DMS153 (cell line): Measurements from ENCODE around the gene TXN.
"Not testable (repeated sequence)": the region's sequence is repeated elsewhere in the genome, so short reads cannot be mapped to it uniquely, and the experiment has no call there.

Experiments
- DNase-seq: peaks from one replicate; lab custom pipeline; 2025; lab: John Stamatoyannopoulos, UW

Gene TXN

DNA sequence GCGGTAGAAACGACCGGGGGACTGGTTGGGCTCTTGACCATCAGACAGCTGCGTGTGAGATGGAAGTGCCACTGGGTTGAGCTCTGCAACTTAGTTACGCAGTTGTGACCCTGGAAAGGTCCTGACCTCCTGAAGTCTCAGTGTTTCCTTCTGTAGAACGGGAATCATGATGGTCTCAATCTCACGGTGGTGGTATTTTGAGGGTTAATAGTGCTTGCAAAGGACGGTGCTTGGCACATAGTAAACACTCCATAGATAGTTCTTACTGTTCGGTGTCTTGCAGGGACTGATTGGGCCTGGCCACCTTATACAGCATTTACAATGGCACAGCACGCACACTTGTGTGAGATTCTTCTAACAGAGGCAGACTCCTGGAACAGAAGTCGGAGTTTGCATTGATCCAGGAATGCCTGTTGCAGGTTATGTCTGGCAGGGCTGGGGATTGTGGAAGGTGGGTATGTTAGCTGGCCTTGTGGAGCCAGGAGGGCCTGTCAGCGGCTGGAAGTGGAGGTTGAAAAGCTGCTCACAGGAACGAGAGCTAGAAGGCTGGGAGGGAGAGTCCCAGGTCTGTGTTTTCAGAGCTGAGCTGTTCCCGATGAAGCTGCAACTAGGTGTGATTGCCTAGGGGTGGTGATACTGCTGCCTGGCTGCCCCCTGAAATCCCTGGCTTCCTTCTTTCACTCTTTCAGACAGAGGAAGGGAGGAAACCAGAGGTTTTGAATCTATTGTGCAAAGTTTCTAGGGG lies 962 bp upstream of the TXN start:
- DNase-seq, result no peak

DNA sequence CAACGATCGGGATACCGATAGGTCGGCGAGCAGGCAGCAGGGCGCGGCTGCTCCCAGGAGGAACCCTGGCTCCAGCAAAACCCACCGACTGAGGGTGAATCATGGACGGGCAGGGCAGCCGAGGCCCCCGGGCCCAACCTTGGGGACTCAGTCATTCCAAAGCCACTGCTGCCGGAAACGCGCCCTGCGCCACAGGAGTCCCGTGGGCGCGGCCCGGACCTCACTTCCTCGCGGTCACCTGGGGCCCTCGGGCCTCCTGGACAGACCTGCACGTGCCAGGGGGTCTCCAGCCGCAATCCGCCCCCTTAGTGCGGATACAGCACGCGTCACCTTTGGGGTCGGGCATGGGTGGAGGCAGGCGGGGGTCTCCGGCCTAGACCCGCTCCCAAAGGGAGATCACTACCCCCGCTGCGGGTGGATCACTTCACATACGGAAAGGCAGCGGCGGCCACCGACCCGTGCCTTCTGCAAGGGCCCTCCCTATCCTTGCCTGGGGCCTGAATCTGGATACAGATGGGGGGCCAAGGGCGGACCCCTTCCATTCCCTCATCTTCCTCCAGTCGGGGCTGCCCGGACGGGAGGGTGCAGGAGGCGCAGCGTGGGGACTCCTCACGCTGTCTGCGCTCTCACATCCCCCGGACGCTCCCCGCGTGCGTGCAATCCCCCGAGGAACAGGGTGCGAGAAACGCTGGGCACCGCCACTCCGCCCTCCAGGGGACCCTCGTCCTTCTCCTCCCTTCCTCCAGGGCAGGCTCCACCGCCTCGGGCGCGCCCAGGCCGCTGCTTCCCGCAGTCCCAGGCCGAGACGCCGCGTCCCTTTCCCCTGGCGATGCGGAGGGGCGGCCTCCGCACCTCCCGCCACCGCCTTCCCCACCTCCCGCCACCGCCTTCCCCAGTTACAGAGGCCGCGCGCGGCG lies 586 bp downstream of the TXN start:
- DNase-seq, result no peak

DNA sequence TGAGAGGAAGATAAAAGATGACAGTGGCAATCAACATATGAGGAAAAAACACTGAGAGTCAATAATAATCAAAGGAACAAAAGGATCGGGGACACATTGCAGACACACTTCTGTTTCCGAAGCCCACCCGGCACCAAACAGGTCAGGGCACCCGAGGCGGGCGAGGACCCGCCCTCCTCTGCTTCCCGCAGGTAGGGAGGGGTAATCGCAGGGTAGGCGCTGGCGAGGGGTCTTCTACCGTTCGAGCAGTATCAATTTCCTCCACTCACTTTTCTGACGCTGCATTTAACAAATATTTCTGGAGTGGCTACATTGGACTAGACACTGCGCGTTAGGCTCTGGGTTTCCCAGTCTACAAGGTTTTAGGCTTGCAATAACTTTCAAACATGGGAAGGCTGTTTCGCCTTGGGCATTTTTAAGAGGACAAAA lies 1.3 kb downstream of the TXN start:
- no peak for DNase-seq

DNA sequence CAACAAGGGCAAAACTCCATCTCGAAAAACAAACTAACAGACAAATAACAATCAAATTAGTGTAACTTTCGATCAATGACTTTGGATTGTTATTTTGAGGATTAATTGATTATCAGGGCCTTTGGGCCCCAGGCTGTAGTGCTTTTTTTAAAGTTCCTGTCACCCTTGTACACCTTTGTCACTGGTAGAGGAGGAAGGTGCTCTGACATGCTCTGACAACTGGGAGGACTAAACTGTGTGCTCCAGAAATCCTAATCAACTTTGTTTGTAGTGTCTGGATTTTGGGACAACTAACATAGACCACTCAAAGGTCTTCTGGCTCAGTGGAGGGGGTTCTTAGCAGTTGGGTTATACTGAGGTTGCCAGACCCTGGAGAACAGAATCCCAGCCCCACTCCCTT lies 1.8 kb downstream of the TXN start:
- DNase-seq, result no peak

DNA sequence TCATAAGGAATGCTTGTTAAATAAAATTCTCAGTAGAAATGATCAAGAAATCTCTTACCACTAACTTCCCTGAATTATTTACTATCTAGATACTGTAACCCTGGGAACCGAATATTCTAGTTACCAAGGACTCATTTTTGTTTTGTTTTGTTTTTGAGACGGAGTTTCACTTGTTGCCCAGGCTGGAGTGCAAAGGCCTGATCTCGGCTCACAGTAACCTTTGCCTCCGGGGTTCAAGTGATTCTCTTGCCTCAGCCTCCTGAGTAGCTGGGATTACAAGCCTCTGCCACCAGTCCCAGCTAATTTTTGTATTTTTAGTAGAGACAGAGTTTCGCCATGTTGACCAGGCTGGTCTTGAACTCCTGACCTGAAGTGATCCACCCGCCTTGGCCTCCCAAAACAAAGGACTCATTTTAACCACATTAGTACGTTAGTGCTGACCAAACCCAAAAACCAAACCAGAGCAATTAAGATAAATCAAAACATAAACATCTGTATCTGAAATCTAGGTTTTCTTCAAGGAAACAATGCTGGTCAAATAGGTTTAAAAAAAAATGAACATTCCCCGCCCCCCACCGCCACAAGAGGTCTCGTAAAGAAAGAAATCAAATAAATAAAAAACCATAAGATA lies 3.7 kb downstream of the TXN start:
- no peak for DNase-seq

DNA sequence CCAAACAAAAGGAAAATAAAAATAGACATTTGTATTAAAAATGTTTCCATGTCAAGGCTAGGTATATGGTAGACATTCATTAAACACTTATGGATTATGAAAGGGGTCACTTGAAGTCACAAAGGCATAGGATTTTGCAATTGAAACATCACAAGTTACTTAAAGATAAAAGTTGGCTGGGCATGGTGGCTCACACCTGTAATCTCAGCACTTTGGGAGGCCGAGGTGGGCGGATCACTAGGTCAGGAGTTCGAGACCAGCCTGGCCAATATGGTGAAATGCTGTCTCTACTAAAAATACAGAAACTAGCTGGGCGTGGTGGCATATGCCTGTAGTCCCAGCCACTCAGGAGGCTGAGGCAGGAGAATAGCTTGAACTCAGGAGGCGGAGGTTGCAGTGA lies 4.5 kb downstream of the TXN start:
- DNase-seq, result not testable (repeated sequence)

DNA sequence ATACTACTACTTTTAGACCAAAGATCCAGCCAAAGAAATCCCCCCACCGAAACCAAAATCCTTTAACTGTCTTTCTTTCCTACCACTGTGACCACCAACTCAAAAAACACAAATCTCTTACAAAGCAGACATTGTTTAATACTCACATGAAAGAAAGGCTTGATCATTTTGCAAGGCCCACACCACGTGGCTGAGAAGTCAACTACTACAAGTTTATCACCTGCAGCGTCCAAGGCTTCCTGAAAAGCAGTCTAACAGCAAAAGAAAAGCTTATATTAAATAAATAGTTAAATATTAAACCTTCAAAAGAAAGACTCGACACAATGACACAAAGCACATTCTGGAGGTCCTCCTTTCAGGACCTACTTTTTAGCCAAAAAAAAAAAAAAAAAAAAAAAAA lies 5.1 kb downstream of the TXN start:
- DNase-seq, result no peak

DNA sequence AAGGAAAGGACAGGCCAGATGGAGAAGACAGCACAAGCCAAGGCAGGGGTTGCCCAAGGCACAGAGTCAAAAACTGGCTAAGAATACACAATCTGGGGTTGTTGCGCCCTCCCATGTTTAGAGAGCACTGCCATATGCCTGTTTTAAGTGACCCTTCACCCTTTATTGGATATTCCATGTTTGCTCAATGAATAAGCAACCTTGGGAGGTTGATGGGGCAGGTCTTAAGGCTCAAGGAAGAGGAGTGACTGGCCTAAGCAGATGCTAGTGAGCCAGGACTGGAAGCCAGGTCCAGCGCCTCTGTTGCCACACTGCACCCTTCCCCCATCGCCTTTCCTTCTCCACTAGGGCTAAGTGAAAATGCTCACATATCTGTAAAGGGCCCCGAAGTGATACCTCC lies 6.7 kb downstream of the TXN start:
- DNase-seq, result no peak

DNA sequence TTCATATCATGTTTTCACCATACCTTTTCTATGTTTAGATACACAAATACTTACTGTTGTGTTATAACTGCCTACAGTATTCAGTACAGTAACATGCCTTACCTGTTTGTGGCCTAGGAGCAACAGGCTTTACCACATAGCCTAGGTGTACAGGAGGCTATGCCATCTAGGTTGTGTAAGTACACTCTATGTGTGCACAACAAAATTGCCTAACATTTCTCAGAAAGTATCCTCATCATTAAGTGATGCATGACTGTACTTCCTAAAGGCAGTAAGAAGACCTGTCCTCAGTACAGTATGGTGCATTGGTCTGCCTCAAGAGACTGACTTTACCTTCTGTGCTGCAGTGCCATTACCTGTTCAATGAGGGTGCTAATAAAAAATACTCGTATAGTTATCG lies 7.9 kb downstream of the TXN start:
- no peak for DNase-seq

DNA sequence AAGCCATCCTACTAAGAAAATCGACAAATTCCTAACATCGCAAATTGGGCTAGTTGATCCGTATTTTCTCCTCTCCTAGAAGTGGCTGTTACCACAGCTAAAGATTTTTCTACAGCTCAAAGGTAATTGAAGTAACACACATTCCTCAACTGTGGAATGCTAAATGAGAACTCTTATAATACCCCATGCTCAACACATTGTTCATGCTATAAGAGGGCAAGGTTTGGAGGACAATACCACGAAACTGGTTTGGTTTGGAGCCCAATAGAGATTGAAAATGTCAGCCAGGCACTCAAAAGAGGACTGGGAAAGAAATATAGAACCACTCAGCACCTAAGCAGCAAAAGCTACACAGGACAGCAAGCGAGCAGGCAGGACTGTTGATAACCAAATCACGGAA lies 10.1 kb downstream of the TXN start:
- DNase-seq, result no peak

DNA sequence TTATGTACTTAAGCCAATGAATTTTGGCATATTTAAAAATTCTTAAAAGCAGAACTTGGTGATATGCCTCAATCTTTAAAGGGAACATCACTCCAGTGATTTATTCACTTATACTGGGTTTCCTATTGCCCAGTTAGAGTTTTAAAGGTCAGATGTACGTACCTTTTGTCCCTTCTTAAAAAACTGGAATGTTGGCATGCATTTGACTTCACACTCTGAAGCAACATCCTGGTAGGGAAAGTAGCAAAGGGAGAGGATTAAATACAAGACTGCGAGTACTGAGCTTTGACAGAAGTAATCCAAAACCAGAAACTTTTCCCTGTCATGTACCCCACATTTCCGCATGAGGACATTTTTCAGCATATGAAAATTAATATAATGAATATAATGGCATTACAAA lies 11.7 kb downstream of the TXN start:
- DNase-seq, result no peak

DNA sequence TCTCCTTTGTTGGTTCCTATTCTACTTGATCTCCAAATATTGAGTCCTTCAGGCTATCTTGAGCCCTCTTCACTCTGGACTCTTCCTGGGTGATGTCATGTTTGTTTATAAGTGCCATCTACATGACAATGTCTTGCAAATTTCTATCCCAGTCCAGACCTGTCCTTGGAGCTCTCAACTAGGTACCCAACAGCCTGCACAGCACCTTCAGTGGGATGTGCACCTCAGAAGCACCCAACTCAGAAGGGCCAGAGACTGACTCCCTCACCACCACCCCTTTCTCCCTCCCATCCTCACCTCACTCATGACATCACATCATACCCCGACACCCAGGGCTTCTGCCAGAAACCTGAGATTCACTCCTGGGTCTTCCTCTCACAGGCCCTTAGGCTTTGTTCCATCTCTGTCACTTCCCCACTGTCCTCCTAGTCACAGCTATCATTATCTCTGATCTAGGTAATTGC lies 14.4 kb downstream of the TXN start:
- no peak for DNase-seq

DNA sequence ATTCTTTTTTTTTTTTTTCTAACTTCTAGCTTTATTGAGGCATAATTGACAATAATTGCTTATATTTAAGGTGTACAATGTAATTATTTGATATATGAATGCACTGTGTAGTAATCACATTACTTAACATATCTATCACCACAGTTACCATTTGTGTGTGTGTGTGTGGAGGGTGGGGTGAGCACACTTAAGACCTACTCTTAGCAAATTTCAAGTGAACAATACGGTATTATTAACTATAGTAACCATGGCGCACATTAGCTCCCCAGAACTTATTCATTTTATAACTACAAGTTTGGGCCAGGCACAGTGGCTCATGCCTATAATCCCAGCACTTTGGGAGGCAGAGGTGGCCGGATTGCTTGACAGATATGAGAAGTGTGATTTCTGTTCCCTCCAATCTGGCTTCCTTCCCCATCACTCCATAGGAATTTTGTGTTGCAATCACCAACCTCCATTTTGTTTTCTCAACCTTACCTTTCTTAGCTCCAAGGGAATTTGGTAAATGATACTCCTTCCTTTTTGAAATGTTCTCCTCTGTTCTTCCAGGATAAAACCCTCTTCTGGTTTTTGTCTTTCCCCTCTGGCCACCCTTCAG lies 14.9 kb downstream of the TXN start:
- DNase-seq, result no peak

DNA sequence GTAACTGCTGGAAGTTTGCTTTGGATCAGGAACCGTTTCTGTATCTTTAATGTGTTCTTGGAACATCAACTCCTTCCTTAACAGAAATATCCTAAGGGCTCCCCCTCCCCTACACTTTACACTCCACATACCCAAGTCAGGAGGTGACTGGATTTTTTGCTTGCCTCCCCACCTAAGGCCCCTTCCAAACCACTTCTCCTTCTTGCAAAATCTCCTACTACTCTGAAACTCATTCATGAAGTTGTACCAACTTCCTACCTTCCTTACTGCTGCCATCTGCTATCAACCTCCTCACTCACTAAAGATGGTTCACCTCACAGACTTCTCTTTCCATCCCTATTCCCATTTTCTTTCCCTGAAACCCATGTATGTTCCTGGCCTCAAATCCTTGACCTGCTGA lies 16.1 kb downstream of the TXN start:
- DNase-seq, result no peak

DNA sequence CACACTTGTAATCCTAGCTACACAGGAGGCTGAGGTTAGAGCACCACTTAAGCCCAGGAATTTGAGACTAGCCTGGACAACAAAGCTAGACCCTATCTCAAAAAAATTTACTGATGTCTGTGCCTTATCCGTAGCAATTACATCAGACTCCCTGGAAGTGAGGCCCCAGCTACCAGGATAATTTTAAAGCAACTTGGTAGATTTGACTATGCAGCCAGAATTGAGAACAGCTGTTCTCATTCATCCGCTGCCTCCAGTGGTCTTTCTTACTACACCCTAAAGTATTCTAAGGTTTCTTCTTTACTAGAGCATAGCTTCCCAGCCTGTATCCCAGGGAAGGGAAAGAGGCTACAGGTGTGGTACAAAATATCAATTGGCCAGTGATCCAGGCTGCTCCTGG lies 28.0 kb downstream of the TXN start:
- DNase-seq, result no peak

DNA sequence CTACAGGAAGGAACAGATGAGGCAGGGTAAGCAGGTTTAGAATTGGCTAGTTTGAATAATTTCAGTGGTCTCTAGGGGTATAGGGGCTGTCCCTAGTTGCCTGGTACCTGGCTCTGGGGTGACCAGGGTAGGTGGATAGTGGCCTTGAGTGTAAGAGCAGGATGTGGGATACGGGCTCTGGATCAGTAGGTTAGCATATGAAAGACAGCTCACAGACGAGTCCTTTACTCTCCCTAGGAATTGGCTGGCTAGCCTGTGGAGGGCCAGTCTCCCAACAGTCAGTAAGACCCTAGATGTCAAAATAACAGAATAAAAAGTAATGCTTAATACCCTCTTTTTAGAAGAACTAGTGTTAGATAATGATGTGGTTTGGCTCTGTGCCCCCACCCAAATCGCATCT lies 31.7 kb downstream of the TXN start:
- DNase-seq, result no peak

DNA sequence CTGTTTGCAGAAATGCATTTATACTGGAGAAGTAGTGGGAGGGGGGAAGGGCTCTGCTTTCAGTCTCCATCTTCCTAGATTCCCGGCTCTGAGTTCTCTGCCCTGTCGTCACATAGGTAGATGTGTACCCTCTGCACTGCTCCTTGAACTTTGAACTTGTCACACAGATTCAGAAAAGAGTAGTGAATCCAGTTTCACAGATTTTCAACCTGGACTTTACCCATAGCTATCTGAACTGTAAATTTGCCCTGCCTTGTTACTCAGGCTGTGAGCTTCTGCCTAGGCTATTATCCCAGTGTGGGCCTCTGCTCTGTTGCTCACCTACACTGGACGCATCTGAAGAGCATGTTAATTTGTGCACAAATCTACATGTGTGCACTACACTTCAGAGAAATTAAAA lies 35.5 kb downstream of the TXN start:
- no peak for DNase-seq

DNA sequence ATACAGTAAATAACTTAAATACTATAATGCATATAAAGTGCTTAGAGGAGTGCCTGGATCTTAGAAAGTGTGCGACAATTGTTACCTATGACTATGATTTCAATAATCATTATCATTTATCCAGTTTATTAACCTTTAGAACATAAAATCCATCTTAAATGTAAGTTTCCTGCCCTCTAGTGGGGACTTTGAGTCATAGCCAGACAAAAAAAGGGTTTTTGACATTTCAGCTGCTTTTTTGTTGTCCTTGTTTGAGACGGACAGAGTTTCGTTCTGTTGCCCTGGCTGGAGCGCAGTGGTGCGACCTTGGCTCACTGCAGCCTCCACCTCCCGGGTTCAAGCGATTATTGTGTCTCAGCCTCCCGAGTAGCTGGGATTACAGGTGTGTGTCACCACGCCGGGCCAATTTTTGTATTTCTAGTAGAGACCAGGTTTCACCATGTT lies 38.6 kb downstream of the TXN start:
- peak; percentile 9 for DNase-seq

DNA sequence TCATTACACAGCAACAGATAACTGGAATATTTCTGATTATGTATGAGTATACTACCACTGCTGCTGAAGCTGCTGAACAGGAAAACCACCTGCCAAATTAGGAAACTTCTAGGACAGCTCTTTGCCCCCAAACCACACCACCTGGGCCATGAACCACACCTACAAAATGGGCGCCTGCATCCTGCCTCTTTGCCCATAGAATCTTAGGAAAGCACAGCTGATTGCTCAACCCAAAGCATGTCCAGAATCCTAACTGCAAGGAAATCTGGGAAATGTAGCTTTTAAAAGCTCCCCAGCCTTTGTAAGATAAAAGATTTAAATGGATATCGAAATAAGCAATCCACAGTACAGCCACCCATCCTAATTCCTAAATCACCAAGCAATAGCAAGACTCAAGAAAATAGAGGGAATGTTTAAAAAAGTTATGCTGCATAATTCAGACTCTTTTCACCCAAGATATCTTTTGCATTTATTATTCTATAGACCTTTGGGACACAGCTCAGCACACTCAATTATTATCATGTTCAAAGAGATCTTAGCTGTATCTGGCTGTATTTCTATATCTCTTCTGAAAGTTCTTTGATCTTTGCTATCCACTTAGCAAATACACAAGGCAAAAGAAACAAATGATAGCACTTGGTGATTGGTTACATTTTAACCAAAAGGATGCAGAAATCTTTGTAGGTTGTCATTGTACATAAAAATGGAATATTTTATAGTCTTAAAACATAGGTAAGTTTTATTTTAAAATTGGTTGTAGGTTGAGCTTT lies 41.5 kb downstream of the TXN start:
- no peak for DNase-seq

DNA sequence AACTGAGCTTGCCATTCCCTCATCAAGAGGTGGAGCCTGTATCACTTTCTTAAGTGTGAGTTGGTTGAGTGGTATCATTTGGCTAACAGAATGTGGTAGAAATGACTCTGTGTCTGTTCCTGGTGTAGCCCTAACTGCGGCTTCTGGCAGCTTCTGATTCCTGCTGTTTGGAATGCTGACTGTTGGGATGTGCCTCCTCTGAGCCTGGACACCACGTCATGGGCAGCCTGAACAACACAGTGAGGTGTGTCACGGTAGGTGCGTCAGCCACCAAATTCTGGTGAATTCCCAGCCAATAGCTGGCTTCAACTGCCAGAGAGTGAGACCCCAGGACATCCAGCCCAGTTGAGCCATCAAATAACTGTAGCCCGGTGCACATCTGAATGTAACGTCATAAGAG lies 42.2 kb downstream of the TXN start:
- no peak for DNase-seq

DNA sequence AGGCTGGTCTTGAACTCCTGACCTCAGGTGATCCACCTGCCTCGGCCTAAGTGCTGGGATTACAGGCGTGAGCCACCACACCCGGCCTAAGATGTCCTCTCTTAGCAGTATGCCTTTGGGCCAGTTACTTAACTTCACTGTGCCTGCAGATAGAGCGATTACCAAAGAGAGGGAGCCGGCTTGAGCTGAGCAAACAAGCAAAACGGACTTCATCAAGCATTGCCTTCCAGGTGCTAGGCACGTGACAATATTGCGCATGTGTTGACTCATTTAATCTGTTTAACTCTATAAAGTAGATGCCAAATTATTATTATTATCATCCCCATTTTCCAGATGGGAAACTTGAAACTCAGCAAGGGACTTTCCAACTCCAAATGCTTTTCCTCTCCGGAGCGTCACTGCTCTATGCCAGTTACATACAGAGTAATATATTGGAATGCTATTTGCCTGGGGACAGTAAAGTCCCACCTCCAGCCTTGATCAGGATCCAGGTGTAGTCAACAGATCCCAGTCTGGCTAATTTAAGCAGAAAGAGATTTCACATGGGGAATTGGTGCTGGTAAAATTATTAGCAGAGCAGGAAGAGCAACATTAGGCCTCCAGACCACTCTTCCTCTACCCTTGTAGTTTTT lies 42.8 kb downstream of the TXN start:
- no peak for DNase-seq
